ENCODE data around the gene RECK. TPM values are rescaled to one million over a fixed set of nuclear protein-coding genes. Genes with fewer than 3 reads are reported as not detected.
A peak's percentile ranks its signal among the peaks of the same experiment; 100 is the strongest.
"Not testable (repeated sequence)": the region's sequence is repeated elsewhere in the genome, so short reads cannot be mapped to it uniquely, and the experiment has no call there.

Gene RECK
- total RNA-seq: 30.9 and 32.8 TPM in 2 replicates

GRCh38 chr9:36036780-36037548 lies at the start of gene RECK:
RECK (plus strand) TSS chr9:36036913; CDS start chr9:36036999, 86 bp downstream.
- peak; percentile 67 for DNase-seq (ENCODE audit: low read depth)
- TF ChIP-seq CTCF (IDR thresholded peaks at IDR 0.05; ENCODE audit: insufficient read depth, low read depth, low read length): no peak
- peak within 1 kb of the TSS; percentile 85 for H3K4me3 ChIP-seq (ENCODE audit: low read depth, low read length)

GRCh38 chr9:35990155-35990554 lies 46.6 kb upstream of the RECK start:
- TF ChIP-seq CTCF (IDR thresholded peaks at IDR 0.05; ENCODE audit: insufficient read depth, low read depth, low read length): no peak
- no peak for DNase-seq (ENCODE audit: low read depth)
- H3K4me3 ChIP-seq (ENCODE audit: low read depth, low read length): no peak overlapping the region

- DNase-seq (ENCODE audit: low read depth); H3K4me3 ChIP-seq (ENCODE audit: low read depth, low read length): not testable (repeated sequence)
Observed at GRCh38 chr9:35993136-35993535, 43.6 kb upstream of the RECK start.

GRCh38 chr9:35993976-35994720 lies 42.6 kb upstream of the RECK start:
- no peak overlapping the region for H3K4me3 ChIP-seq (ENCODE audit: low read depth, low read length)
- DNase-seq (ENCODE audit: low read depth): no peak
- no peak for TF ChIP-seq CTCF (IDR thresholded peaks at IDR 0.05; ENCODE audit: insufficient read depth, low read depth, low read length)

- TF ChIP-seq CTCF (IDR thresholded peaks at IDR 0.05; ENCODE audit: insufficient read depth, low read depth, low read length): no peak
- DNase-seq (ENCODE audit: low read depth): no peak
- H3K4me3 ChIP-seq (ENCODE audit: low read depth, low read length): no peak overlapping the region
Observed at GRCh38 chr9:35994959-35995358, 41.8 kb upstream of the RECK start.

- no peak for DNase-seq (ENCODE audit: low read depth)
- no peak for TF ChIP-seq CTCF (IDR thresholded peaks at IDR 0.05; ENCODE audit: insufficient read depth, low read depth, low read length)
- no peak overlapping the region for H3K4me3 ChIP-seq (ENCODE audit: low read depth, low read length)
Observed at GRCh38 chr9:35996358-35996970, 40.2 kb upstream of the RECK start.

GRCh38 chr9:35997016-35997415 lies 39.7 kb upstream of the RECK start:
- DNase-seq (ENCODE audit: low read depth); H3K4me3 ChIP-seq (ENCODE audit: low read depth, low read length): not testable (repeated sequence)
